HPDE6-E6E7 (cell line): ENCODE results near the gene ATP10B.
"Not testable (repeated sequence)": the region's sequence is repeated elsewhere in the genome, so short reads cannot be mapped to it uniquely, and the experiment has no call there.

ENCODE experiments used
- DNase-seq: peaks from one replicate; pipeline ENCODE4 v3.0.0; 2011; ENCODE audit warnings: missing footprints; ENCODE audit errors: extremely low spot score

ATP10B gene

DNA sequence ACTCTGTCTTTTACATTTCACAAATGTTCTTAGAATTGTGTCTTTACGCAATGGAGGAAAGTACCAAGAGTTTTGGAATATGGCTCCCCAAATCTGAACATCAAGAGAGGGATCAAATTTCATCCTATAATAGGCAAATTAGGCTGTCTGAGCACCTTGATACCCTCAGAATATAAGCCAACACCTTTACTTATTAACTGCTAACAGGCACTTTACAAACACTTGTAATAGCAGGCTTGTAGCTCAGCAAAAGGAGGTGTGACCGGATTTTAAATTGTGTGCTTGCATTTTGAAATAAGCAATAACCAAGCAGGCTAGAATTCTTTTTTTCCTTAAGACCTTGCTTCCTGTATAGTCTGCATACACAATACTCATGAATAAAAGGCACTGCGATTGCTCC lies 92.0 kb downstream of the ATP10B start:
- DNase-seq, result no peak

DNA sequence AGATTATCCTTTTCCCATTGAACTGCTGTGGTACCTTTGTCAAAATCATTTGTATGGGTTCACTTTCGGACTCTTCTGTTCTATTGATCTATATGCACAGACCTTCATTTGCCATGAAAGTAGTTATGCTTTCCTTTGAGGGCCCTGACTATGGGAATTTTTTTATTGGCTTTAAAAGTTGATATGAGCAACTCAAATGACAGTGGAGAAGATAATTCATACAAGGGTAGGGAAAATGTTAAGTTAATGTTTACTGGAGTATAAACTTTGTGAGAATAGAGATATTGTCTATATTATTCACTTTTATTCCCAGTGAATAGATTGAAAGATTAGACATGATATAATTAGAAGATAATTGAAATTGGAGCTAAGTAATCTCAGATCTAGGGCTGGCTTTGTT lies 94.8 kb downstream of the ATP10B start:
- DNase-seq, result no peak

GRCh38 chr5:160750938-160751657 lies 100.9 kb downstream of the ATP10B start:
- DNase-seq, result no peak

DNA sequence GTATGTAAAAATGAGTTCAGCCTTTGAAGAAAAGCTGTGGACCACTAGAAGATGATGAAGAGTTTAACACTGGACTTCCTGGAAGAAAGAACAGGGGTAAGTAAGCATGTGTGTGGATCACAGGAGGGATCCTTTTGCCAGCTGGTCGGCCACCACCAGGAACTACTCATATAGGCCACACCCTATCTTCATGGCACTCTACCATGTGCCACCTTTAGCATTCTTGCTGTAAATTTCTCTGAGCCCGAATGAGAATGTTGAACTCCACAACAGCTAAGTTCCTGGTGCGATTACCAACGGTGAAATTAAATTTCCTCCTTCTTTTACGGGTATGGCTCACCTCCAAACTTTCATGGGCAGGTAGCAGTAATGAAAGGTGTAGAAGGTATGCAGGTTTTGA lies 102.3 kb downstream of the ATP10B start:
- DNase-seq, result no peak

GRCh38 chr5:160749026-160749425 lies 103.0 kb downstream of the ATP10B start:
- DNase-seq, result no peak

GRCh38 chr5:160747987-160748386 lies 104.0 kb downstream of the ATP10B start:
- DNase-seq, result no peak

- DNase-seq, result no peak
Measured at GRCh38 chr5:160747559-160747958, 104.5 kb downstream of the ATP10B start.

DNA sequence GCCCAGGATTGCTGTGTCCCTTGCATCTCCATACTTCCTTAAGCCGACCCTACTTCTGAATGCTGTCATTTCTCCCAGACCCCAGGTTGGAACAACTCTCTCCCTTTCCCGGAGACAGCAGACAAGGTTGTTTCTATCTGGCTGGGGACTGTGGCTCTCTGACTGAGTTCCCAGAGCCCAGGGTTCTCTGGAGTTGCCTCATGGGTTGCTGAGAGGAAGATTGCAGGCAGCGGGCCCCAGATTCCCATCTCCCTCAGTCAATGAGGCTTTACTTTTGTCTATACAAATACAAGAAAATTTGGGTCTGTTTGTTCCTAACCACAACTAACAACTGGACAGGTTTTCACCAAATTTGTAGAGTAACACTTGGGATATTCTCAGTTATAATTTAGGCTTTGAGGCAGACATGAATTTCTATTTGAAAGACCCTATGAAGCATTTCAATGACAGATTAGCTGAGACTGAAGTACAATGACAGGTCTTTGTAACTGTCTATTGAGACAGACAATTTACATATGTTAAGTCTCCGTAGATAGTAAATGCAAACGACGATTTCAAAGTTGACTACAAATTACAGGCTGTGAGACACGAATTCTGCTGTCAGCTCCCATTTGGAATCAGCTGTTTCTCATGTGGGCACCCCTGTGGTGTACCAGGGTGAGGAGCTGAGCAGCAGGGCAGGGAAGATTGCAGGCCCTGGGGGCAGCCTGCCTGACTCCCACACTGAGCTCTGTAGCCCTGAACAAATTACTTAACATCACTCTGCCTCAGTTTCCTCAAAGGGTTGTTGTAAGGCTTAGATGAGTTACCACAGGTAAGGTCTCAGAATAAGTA lies 107.5 kb downstream of the ATP10B start:
- DNase-seq, result no peak

DNA sequence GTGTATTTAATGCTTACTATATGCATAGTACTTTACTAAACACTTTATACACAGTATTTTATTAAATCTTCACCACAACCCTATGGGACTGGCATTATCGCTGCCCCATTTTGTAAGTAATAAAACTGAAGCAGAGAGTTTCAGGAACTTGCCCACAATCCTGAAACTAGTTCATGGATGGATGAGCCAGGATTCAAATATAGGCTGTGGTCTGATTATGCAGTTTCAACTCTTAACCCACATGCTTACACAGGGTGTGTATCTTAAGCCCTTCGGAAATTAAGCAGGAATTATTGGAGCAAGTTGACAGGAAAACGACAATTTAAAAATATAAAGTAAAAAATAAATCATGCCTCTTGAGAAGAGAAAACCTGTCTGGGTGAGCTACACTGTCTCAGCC lies 109.0 kb downstream of the ATP10B start:
- DNase-seq, result no peak

DNA sequence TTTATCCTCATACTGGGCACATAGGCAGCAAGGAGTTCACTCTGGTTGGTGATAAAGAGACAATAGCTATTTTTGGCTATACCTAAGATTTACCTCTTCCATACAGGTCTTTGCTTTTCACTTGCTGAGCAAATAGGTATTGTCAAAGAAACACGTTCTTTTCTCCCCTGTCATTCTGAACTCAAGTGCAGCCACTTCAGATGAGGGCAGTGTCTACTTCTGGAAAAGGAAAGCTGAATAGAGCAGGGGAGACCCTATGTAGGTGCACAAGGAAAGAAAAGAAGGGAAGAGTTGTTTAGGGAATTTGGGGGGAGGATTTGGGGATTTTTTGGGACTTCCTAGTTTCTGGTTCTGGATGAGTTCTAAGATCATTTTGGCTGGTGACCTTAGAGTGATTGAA lies 109.6 kb downstream of the ATP10B start:
- no peak for DNase-seq

- no peak for DNase-seq
Measured at GRCh38 chr5:160727296-160727997, 124.6 kb downstream of the ATP10B start.

DNA sequence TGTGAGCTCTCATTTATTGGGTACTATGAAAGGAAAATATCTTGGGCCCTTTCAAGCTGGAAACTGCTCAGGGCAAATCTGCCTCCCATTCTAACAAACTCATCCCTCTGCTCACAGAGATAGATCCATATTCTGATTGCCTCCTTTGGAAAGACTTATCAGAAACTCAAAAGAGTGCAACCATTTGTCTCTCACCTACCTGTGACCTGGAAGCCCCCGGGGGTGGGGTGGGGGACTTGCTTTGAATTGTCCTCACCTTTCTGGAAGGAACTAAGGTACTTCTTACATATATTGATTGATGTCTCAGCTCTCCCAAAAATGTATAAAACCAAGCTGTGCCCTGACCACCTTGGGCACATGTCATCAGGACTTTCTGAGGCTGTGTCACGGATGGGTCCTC lies 125.3 kb downstream of the ATP10B start:
- no peak for DNase-seq

DNA sequence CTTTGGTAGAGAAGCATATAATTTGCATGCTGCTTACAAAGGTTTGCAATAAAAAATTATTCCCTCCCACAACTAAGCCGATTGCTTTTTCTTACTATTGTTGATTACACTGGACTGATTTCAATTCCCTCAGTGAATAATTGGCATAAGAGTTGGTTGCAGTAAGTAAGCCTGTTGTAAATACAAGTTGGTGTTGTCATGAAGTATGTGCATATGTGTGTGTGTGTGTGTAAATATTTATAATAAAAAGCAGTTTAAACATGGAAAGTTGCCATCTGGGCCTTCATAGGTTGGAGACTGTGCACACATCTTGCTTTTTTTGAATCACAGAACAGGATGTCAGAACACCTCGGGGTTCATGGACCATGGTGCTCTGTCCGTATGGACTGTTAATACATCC lies 131.2 kb downstream of the ATP10B start:
- DNase-seq, result no peak

- not testable (repeated sequence) for DNase-seq
Measured at GRCh38 chr5:160715508-160715907, 136.5 kb downstream of the ATP10B start.

DNA sequence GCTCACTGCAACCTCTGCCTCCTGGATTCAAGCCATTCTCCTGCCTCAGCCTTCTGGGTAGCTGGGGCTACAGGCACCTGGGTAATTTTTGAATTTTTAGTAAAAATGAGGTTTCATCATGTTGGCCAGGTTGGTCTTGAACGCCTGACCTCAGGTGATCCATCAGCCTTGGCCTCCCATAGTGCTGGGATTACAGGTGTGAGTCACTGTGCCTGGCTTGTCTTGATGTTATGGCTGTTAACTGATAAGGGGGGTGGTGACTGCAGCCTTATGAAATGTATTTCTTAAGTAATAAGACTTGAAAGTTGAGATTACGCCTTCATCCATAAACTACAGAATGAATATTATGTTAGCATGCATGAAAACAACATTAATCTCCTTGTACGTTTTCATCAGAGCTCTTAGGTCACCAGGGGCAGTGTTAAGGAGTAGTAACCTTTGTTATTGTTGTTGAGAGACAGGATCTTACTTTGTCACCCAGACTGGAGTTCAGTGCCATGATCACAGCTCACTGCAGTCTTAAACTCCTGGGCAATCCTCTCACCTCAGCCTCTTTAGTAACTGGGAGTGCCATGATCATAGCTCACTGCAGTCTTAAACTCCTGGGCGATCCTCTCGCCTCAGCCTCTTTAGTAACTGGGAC lies 148.3 kb downstream of the ATP10B start:
- DNase-seq, result no peak

- DNase-seq, result no peak
Measured at GRCh38 chr5:160702934-160703333, 149.1 kb downstream of the ATP10B start.

- DNase-seq, result no peak
Measured at GRCh38 chr5:160702311-160702803, 149.7 kb downstream of the ATP10B start.

- DNase-seq, result no peak
Measured at GRCh38 chr5:160701403-160701802, 150.6 kb downstream of the ATP10B start.

- DNase-seq, result no peak
Measured at GRCh38 chr5:160699301-160699700, 152.7 kb downstream of the ATP10B start.

- no peak for DNase-seq
Measured at GRCh38 chr5:160697281-160697680, 154.7 kb downstream of the ATP10B start.

GRCh38 chr5:160694896-160695295 lies 157.1 kb downstream of the ATP10B start:
- no peak for DNase-seq
